Measurements from ENCODE around the gene ERI2. TPM values are rescaled to one million over a fixed set of nuclear protein-coding genes. Genes with fewer than 3 reads are reported as not detected.

Gene ERI2
- total RNA-seq, 2 experiments from 2014 or later = 41.8 to 48.0 TPM

- Histone ChIP-seq H3K79me2 (ENCODE audit: insufficient read depth, low read depth, low read length) (no peaks in the 10 kb centered on the region), H3K27ac (ENCODE audit: low read depth, low read length, poor library complexity, severe bottlenecking) (no peak overlapping the region), H3K4me1 (ENCODE audit: insufficient read depth, low read length, poor library complexity, severe bottlenecking) (peaks cover 5% of the 10 kb centered on the region), H3K4me2 (ENCODE audit: low read length) (no peak overlapping the region), H4K20me1 (ENCODE audit: insufficient read depth, low read length) (no peaks in the 10 kb centered on the region), H2AFZ (ENCODE audit: low read length) (no peak overlapping the region), H3K36me3 (ENCODE audit: insufficient read depth, low read length) (no peaks in the 10 kb centered on the region), H3K9me3 (ENCODE audit: low read length) (no peaks in the 10 kb centered on the region), H3K4me3 (ENCODE audit: low read depth, low read length, poor library complexity, severe bottlenecking) (no peak overlapping the region), H3K9me2 (ENCODE audit: insufficient read depth, low read length) (no peaks in the 10 kb centered on the region)
- BruUV-seq (replicated peaks) = no TSS peak
- POLR2A ChIA-PET = interaction anchor here (0.6 to 1.1 kb wide), 2 partner anchors 13 to 23 kb away, joined by 3 to 4 read pairs; partner anchors contain the start of gene THUMPD1
- TF ChIP-seq CTCF (conservative IDR thresholded peaks at IDR 0.05; ENCODE audit: low read length) (no peak), EZH2phosphoT487 (IDR thresholded peaks at IDR 0.05; ENCODE audit: borderline replicate concordance, low read depth, low read length) (no peak)
- intact Hi-C loops (cut with micrococcal nuclease; ENCODE audit: unreplicated experiment) = no loop called here
- CTCF ChIA-PET (ENCODE audit: unreplicated experiment) = no interaction called here
- DNase-seq (ENCODE audit: low spot score) = no peak
Observed at GRCh38 chr16:20755238-20755637, 51.0 kb downstream of the ERI2 start.

- BruUV-seq (replicated peaks) = no TSS peak
- Histone ChIP-seq H2AFZ (ENCODE audit: low read length) (no peak overlapping the region), H4K20me1 (ENCODE audit: insufficient read depth, low read length) (no peaks in the 10 kb centered on the region), H3K27ac (ENCODE audit: low read depth, low read length, poor library complexity, severe bottlenecking) (no peak overlapping the region), H3K9me3 (ENCODE audit: low read length) (no peaks in the 10 kb centered on the region), H3K36me3 (ENCODE audit: insufficient read depth, low read length) (no peaks in the 10 kb centered on the region), H3K4me3 (ENCODE audit: low read depth, low read length, poor library complexity, severe bottlenecking) (no peak overlapping the region), H3K4me1 (ENCODE audit: insufficient read depth, low read length, poor library complexity, severe bottlenecking) (no peaks in the 10 kb centered on the region), H3K9me2 (ENCODE audit: insufficient read depth, low read length) (no peaks in the 10 kb centered on the region), H3K79me2 (ENCODE audit: insufficient read depth, low read depth, low read length) (no peaks in the 10 kb centered on the region), H3K4me2 (ENCODE audit: low read length) (no peak overlapping the region)
- CTCF ChIA-PET (ENCODE audit: unreplicated experiment) = no interaction called here
- DNase-seq (ENCODE audit: low spot score) = no peak
- TF ChIP-seq CTCF (conservative IDR thresholded peaks at IDR 0.05; ENCODE audit: low read length) (no peak), EZH2phosphoT487 (IDR thresholded peaks at IDR 0.05; ENCODE audit: borderline replicate concordance, low read depth, low read length) (no peak)
- intact Hi-C loops (cut with micrococcal nuclease; ENCODE audit: unreplicated experiment) = no loop called here
- POLR2A ChIA-PET = no interaction called here
Observed at GRCh38 chr16:20753727-20754126, 52.5 kb downstream of the ERI2 start.

GRCh38 chr16:20750558-20750957, 55.7 kb downstream of the ERI2 start:
- Histone ChIP-seq H3K4me1 (ENCODE audit: insufficient read depth, low read length, poor library complexity, severe bottlenecking) (no peaks in the 10 kb centered on the region), H3K4me3 (ENCODE audit: low read depth, low read length, poor library complexity, severe bottlenecking) (no peak overlapping the region), H3K27ac (ENCODE audit: low read depth, low read length, poor library complexity, severe bottlenecking) (no peak overlapping the region), H4K20me1 (ENCODE audit: insufficient read depth, low read length) (no peaks in the 10 kb centered on the region), H2AFZ (ENCODE audit: low read length) (no peak overlapping the region), H3K9me2 (ENCODE audit: insufficient read depth, low read length) (no peaks in the 10 kb centered on the region), H3K36me3 (ENCODE audit: insufficient read depth, low read length) (no peaks in the 10 kb centered on the region), H3K9me3 (ENCODE audit: low read length) (peaks cover 13% of the 10 kb centered on the region; the same call in 1 of the 2 replicates), H3K79me2 (ENCODE audit: insufficient read depth, low read depth, low read length) (no peaks in the 10 kb centered on the region), H3K4me2 (ENCODE audit: low read length) (no peak overlapping the region)
- DNase-seq (ENCODE audit: low spot score) = no peak
- no TSS peak for BruUV-seq (replicated peaks)
- intact Hi-C loops (cut with micrococcal nuclease; ENCODE audit: unreplicated experiment) = no loop called here
- POLR2A ChIA-PET = interaction anchor here (0.7 kb wide), 1 partner anchor 154 kb away, joined by 3 read pairs; no protein-coding TSS in a partner anchor
- TF ChIP-seq EZH2phosphoT487 (IDR thresholded peaks at IDR 0.05; ENCODE audit: borderline replicate concordance, low read depth, low read length) = no peak
- TF ChIP-seq CTCF (conservative IDR thresholded peaks at IDR 0.05; ENCODE audit: low read length) = no peak
- CTCF ChIA-PET (ENCODE audit: unreplicated experiment) = no interaction called here

All from OCI-LY7 (cell line).